Inflammatory macrophage (primary cell): Measurements from ENCODE around the gene VEZF1.

ENCODE experiments used
- DNase-seq, 2 donors: peaks; one replicate each; pipeline ENCODE4 v3.0.0-alpha.2; 2020 to 2022

The VEZF1 gene

DNA sequence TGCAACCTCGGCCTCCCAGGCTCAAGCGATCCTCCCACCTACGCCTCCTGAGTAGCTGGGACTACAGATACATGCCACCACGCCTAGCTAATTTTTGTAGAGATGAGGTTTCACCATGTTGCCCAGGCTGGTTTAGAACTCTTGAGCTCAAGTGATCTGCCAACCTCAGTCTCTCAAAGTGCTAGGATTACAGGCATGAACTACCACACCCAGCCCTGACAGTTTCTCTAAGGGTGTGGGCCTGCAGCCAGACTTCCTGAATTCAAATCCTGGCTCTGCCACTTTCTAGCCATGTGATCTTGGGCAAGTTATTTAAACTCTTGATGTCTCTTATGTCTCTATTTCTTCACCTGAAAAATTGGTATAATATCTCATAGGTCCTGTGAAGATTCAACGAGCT, 38.4 kb downstream of the VEZF1 start:
- peak; percentile 81 to 89 for DNase-seq

GRCh38 chr17:57948555-57949420, 39.3 kb downstream of the VEZF1 start:
- peak; percentile 69 for DNase-seq

DNA sequence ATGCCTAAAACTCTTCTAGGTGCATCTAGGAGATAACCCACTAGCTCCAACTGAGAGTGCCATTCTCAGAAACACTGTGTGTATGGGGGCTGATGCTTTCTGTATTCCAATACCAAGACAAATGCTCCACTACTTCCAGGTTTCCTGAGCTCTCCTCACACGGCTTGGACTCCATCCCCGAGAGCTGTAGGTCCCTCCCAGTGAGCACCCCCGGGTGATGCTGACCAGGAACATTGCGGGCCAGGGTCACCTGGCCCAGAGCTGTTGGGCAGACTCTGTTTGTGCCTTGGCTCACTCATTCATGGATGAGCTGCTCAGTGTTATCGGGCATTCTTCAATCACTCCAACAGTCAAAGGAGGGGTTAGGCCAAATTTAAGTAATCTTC, 39.9 kb downstream of the VEZF1 start:
- DNase-seq, result no peak

DNA sequence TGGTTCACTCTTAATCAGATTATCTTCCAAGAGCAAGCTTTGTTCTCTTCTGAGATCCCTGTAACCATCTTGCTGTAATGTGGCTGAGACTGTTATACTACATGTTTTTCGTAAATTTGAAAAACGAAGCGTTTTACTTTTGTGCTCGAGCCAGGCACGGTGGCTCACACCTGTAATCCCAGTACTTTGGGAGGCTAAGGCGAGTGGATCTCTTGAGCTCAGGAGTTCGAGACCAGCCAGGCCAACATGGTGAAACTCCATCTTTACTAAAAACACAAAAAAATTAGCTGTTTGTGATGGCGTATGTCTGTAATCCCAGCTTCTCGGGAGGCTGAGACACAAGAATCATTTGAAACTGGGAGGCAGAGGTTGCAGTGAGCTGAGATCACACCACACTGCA, 40.7 kb downstream of the VEZF1 start:
- DNase-seq, result no peak

GRCh38 chr17:57946798-57947358, 41.2 kb downstream of the VEZF1 start:
- DNase-seq, result peak; percentile 90 to 93

DNA sequence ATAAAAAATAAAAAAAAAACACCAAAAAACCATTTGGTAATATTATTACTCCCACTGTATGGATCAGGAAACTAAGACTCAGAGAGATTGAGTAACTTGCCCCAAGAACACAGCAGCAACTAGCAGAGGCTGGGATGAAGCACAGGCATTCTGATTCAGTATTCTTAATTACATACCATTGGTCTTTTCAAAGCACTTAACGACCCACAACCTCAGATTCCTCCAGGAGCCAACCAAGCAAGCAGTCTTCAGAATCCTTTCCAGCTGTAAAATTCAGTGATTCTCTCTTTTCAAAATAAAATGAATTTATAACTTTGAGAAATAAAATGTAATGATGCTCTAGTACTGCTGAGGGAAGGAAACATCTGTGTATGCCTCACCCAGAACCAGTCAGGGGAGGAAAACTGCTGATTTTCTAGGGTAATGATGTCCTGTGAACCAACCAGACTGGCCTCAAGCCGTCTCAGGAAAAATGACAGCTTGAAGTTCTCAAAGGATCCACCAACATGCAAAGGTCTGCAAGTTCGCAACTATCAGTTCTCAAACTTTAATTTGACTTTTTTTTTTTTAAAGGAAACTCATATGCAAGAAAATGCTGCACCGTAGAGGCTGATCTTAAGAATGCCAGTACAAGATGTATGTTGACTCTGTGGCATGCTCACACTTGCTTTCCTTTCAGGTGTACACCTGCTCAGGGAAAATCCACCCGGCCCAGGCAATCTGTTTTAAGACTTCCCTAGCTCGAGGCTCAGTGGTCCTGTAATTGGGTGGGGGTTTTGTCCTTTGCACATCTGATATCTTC, 41.9 kb downstream of the VEZF1 start:
- peak in 1 of 2 donors; percentile 24 for DNase-seq

- DNase-seq, result no peak
Measured at GRCh38 chr17:57944908-57945307, 43.1 kb downstream of the VEZF1 start.

GRCh38 chr17:57943645-57944044, 44.4 kb downstream of the VEZF1 start:
- DNase-seq, result no peak

GRCh38 chr17:57943140-57943539, 44.9 kb downstream of the VEZF1 start:
- peak; percentile 41 to 57 for DNase-seq

DNA sequence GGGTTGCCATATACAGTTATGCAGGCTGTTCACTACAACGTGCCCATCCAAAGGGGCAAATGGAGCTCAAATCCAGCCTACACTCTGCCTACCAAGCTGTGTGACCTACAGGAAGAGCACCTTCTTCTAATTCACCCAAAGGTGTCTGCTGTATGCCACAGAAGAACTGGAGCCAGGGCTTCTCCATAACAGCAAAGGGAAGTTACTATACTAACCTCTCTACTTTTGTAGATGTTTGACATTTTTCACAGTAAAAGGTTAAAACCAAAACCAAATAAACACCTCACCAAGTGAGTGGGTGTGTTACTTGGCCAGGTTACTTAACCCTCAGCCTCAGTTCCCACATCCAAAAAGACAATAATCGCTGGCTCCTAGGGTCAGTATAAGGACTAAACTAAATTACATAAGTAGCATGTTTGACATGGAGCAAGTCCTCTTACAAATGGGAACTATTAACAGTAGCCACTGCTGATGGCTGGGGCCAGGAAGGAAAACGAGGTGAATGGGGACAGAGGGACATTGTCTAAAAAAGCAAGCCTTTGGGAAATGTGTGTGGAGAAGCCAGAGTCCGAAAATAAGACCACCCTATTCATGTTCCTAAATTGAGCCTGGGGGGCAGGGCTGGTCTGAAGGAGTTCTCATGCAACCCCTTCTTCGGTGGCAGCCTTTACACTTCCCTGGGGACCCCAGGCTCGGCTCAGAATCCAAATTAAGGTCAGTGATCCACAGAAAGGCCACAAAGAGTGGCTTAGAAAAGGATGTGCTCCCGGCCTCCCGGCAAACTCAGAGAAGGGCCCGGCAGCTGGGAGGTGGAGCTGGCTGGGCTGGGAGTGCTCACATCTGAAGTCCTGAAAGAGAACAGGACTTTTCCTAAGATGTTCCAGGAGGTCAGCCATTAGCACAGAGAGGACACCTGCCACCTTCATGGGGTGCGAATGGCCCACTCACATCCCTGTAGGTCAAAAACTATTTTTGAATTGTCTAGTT, 46.4 kb downstream of the VEZF1 start:
- no peak for DNase-seq

DNA sequence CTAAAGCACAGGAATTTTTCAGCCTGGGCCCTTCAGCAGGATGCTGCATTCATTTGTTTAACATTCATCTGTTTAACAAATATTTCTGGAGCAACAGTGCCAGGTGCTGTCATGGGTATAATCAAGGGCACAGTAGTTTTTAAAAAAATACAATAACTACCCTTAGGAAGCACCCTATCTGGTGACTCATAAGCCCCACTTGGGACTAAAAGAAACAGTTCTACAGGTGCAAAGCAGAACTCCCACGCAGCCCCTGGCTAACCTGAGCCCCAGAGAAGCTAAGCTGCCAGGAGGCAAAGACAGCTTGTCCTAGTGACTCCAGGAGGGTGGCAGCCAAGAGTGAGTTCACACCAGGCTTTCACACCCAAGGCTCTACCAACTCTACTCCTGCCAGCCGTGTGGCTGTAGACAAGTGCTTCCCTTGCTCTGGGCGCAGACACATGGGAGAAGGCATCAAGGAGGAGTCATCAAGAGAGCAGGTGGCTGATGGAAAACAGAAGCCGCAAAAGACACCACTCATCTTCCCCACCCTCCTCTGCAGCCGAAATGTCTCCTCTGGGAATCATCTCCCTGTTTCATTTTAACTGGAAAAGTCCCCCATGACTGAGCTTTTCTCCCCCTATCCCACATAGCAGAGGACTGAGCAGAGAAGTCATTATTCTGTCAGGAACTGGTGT, 47.3 kb downstream of the VEZF1 start:
- no peak for DNase-seq

DNA sequence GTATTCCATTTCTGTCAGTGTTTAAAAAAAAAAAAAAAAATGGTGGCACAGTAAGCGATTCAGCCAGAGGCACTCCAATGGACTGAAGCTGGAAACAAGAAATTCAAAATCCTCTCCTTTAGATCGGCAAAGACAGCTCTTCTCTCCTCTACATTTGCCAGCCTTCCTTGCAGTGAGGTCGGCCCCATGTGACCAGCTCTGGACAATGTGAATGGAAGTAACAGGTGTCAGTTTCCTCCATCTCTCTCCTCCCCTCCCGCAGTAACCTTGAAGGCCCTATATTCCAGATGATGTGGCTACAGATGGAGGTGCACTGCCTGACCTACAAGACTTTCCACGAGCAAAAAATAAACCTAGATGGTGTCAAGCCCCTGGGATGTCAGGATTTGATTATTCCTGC, 47.8 kb downstream of the VEZF1 start:
- DNase-seq, result no peak

GRCh38 chr17:57939797-57940196, 48.3 kb downstream of the VEZF1 start:
- peak; percentile 67 to 80 for DNase-seq

DNA sequence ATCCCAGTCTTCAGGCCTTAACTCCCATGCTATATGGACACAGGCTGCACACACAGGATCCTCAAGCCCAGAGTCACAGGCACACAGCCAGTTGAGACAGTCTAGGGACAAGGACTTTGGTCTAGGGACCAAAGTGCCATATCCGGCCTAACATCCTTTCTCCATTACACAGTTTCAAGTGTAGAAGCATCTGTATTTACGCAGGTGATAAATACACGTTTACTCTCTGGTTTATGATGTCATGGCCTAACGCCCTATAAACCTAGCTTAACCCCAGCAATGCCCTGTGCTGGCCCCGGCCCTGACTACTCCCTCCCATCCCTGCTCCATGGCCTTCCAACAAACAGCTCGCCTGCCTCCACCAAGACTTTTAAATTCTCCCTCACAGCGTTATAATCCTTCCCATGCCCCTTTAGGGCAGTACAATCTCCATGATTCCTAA, 50.0 kb downstream of the VEZF1 start:
- DNase-seq, result no peak

DNA sequence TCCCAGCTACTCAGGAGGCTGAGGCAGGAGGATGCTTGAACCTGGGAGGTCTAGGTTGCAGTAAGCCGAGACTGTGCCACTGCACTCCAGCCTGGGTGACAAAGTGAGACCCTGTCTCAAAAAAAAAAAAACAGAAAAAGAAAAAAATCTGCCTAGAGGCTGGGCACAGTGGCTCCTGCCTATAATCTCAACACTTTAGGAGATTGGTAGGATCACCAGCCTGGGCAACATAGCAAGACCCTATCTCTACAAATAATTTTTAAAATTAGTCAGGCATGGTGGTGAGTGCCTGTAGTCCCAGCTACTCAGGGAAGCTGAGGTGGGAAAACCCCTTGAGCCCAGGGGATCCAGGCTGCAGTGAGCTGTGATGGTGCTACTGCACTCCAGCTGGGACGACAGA, 50.6 kb downstream of the VEZF1 start:
- no peak for DNase-seq

- DNase-seq, result peak; percentile 27 to 46
Measured at GRCh38 chr17:57935833-57936807, 51.9 kb downstream of the VEZF1 start.

GRCh38 chr17:57931488-57932137, 56.4 kb downstream of the VEZF1 start:
- no peak for DNase-seq

GRCh38 chr17:57930239-57930638, 57.8 kb downstream of the VEZF1 start:
- DNase-seq, result no peak

GRCh38 chr17:57929386-57929785, 58.7 kb downstream of the VEZF1 start:
- DNase-seq, result peak; percentile 53 to 54

DNA sequence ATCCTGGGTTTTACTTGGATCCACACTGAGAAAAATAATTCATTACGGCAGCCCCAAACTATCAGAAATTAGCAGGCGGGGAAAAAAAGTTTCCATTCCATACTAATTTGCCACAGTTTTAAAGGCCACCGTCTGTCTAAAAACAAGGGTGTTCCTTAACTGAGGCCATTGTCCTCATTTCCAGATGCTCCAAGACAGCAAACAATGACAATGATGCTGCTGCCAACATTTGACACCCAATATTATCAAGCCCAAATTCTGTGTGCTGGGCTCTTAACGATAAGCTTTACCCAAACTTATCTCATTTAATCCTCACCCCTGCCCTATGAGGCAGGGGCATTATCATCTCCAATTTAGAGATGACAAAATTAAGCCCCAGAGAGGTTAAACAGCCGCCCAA, 59.1 kb downstream of the VEZF1 start:
- DNase-seq, result no peak
